ENCODE results near the gene SLC38A6.

Gene SLC38A6

DNA sequence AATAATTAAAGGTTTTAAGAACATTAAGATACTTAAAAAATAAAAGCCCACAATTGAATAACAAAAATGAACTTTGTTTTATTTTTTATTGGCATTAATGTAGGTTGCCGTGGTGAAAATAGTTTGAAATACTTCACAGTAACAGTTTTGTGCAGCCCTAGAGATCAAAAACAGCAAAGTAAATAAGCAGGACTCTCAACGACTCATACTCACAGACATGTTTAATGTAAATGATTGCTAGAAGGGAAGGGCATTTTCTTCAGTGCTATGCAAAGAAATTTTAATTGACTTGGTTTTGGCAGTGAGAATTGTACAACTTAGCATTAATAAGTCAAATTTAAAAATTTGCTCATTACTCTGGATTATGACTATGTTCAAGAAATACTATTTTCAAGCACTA, 16.1 kb upstream of the SLC38A6 start:
- Histone ChIP-seq H2AK5ac (ENCODE audit: low read depth, low read length) (no peak overlapping the region), H3K14ac (ENCODE audit: low read length) (no peak overlapping the region), H2BK5ac (ENCODE audit: low read length) (no peak overlapping the region), H4K8ac (ENCODE audit: low read depth, low read length) (no peak overlapping the region), H3K27ac (replicated peaks; ENCODE audit: low read length) (no peak overlapping the region), H3K23ac (ENCODE audit: low read depth, low read length, poor library complexity) (no peak overlapping the region), H2AFZ (ENCODE audit: low read length) (no peak overlapping the region), H2BK120ac (ENCODE audit: low read depth, low read length) (no peak overlapping the region), H3K79me1 (ENCODE audit: low read depth, low read length) (no peaks in the 10 kb centered on the region), H3K9ac (ENCODE audit: low read depth, low read length, poor library complexity) (no peak overlapping the region), H3K4me1 (ENCODE audit: control insufficient read depth in 2 of 2, insufficient read depth in 1 of 2, low read depth in 1 of 2, low read length in 2 of 2) (peaks cover 0 to 6% of the 10 kb centered on the region in 2 donors), H3K4me2 (ENCODE audit: insufficient read depth, low read length, poor library complexity, severe bottlenecking) (no peak overlapping the region), H2BK12ac (ENCODE audit: low read length) (no peak overlapping the region), H3K4me3 (ENCODE audit: low read length in 2 of 2) (no peak overlapping the region), H3K18ac (ENCODE audit: low read length) (no peak overlapping the region), H2BK15ac (ENCODE audit: low read length) (no peak overlapping the region), H3K9me3 (replicated peaks in 1 of 2; ENCODE audit: control insufficient read depth in 2 of 2, insufficient read depth in 1 of 2, low read depth in 1 of 2, low read length in 2 of 2) (no peaks in the 10 kb centered on the region), H3K4ac (ENCODE audit: low read length) (no peak overlapping the region), H4K91ac (ENCODE audit: low read depth, low read length, poor library complexity) (no peak overlapping the region), H3K36me3 (replicated peaks in 1 of 2; ENCODE audit: control insufficient read depth in 2 of 2, insufficient read depth in 2 of 2, low read length in 2 of 2) (peaks cover 0 to 3% of the 10 kb centered on the region in 2 donors), H3K27me3 (ENCODE audit: control insufficient read depth in 3 of 3, insufficient read depth in 3 of 3, low read depth in 1 of 3, low read length in 3 of 3) (no peaks in the 10 kb centered on the region)
- DNase-seq (ENCODE audit: low spot score): no peak
- no CpG with 5 or more reads among the region's 2 CpGs for WGBS, 2 donors (ENCODE audit: extremely low coverage in 2 of 2, insufficient read length in 2 of 2, insufficient replicate concordance in 1 of 2)

DNA sequence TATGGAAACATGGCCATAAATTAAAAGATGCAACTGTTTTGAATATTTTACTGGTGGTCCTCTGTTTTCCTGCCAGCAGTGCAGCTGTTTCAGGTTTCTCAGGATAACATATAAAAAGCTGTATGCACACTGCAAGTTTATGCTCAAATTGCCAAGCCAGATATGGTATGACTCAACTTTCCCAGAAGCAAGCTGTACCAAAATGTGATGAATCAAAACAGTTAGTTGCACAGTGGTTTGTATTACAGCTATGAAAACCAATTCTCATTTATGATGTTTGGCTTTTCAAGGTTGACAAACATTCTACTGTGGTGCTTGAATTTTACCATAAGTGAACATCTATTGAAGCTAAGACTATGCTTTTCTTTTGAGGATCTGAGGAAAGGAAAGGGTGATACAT, 15.6 kb upstream of the SLC38A6 start:
- no peak overlapping the region for H4K8ac ChIP-seq (ENCODE audit: low read depth, low read length)
- no peak overlapping the region for H2BK15ac ChIP-seq (ENCODE audit: low read length)
- H2AFZ ChIP-seq (ENCODE audit: low read length): no peak overlapping the region
- no peak overlapping the region for H3K23ac ChIP-seq (ENCODE audit: low read depth, low read length, poor library complexity)
- no peak overlapping the region for H4K91ac ChIP-seq (ENCODE audit: low read depth, low read length, poor library complexity)
- H3K9ac ChIP-seq (ENCODE audit: low read depth, low read length, poor library complexity): no peak overlapping the region
- no peak overlapping the region for H3K27ac ChIP-seq (replicated peaks; ENCODE audit: low read length)
- peaks cover 0 to 6% of the 10 kb centered on the region in 2 donors for H3K4me1 ChIP-seq (ENCODE audit: control insufficient read depth in 2 of 2, insufficient read depth in 1 of 2, low read depth in 1 of 2, low read length in 2 of 2)
- peaks cover 0 to 3% of the 10 kb centered on the region in 2 donors for H3K36me3 ChIP-seq (replicated peaks in 1 of 2; ENCODE audit: control insufficient read depth in 2 of 2, insufficient read depth in 2 of 2, low read length in 2 of 2)
- H3K4ac ChIP-seq (ENCODE audit: low read length): no peak overlapping the region
- no peak overlapping the region for H3K4me3 ChIP-seq (ENCODE audit: low read length in 2 of 2)
- H3K27me3 ChIP-seq (ENCODE audit: control insufficient read depth in 3 of 3, insufficient read depth in 3 of 3, low read depth in 1 of 3, low read length in 3 of 3): no peaks in the 10 kb centered on the region
- no peak overlapping the region for H2BK120ac ChIP-seq (ENCODE audit: low read depth, low read length)
- H3K9me3 ChIP-seq (replicated peaks in 1 of 2; ENCODE audit: control insufficient read depth in 2 of 2, insufficient read depth in 1 of 2, low read depth in 1 of 2, low read length in 2 of 2): no peaks in the 10 kb centered on the region
- H3K79me1 ChIP-seq (ENCODE audit: low read depth, low read length): no peaks in the 10 kb centered on the region
- no peak overlapping the region for H3K14ac ChIP-seq (ENCODE audit: low read length)
- H3K18ac ChIP-seq (ENCODE audit: low read length): no peak overlapping the region
- H2AK5ac ChIP-seq (ENCODE audit: low read depth, low read length): no peak overlapping the region
- no peak overlapping the region for H2BK12ac ChIP-seq (ENCODE audit: low read length)
- H2BK5ac ChIP-seq (ENCODE audit: low read length): no peak overlapping the region
- DNase-seq (ENCODE audit: low spot score): no peak
- H3K4me2 ChIP-seq (ENCODE audit: insufficient read depth, low read length, poor library complexity, severe bottlenecking): no peak overlapping the region

DNA sequence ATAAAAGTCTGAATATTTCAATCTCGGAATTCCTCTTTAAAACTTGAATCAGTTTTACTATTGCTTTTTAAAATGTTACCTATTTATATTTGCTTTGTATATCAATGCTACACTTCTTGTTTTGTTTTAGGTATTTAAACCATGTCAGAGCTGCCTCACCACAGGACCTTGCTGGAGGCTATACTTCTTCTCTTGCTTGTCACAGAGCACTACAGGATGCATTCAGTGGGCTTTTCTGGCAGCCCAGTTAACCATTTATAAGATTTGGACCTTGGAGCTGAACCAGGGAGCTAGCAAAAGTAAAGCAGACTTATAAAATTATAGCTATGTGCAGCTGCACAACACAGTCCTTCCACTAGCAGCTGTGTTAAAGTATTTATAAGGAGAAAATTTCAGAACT, 12.9 kb upstream of the SLC38A6 start:
- Histone ChIP-seq H2AFZ (ENCODE audit: low read length) (no peak overlapping the region), H3K4me3 (ENCODE audit: low read length in 2 of 2) (no peak overlapping the region), H4K8ac (ENCODE audit: low read depth, low read length) (no peak overlapping the region), H3K4ac (ENCODE audit: low read length) (no peak overlapping the region), H3K9ac (ENCODE audit: low read depth, low read length, poor library complexity) (no peak overlapping the region), H3K27me3 (ENCODE audit: control insufficient read depth in 3 of 3, insufficient read depth in 3 of 3, low read depth in 1 of 3, low read length in 3 of 3) (no peaks in the 10 kb centered on the region), H3K18ac (ENCODE audit: low read length) (no peak overlapping the region), H3K14ac (ENCODE audit: low read length) (no peak overlapping the region), H3K79me1 (ENCODE audit: low read depth, low read length) (no peaks in the 10 kb centered on the region), H2AK5ac (ENCODE audit: low read depth, low read length) (no peak overlapping the region), H2BK5ac (ENCODE audit: low read length) (no peak overlapping the region), H2BK120ac (ENCODE audit: low read depth, low read length) (no peak overlapping the region), H3K9me3 (replicated peaks in 1 of 2; ENCODE audit: control insufficient read depth in 2 of 2, insufficient read depth in 1 of 2, low read depth in 1 of 2, low read length in 2 of 2) (no peaks in the 10 kb centered on the region), H2BK15ac (ENCODE audit: low read length) (no peak overlapping the region), H3K23ac (ENCODE audit: low read depth, low read length, poor library complexity) (no peak overlapping the region), H4K91ac (ENCODE audit: low read depth, low read length, poor library complexity) (no peak overlapping the region), H3K27ac (replicated peaks; ENCODE audit: low read length) (no peak overlapping the region), H3K4me1 (ENCODE audit: control insufficient read depth in 2 of 2, insufficient read depth in 1 of 2, low read depth in 1 of 2, low read length in 2 of 2) (peaks cover 0 to 6% of the 10 kb centered on the region in 2 donors), H2BK12ac (ENCODE audit: low read length) (no peak overlapping the region), H3K36me3 (replicated peaks in 1 of 2; ENCODE audit: control insufficient read depth in 2 of 2, insufficient read depth in 2 of 2, low read length in 2 of 2) (peaks cover 0 to 17% of the 10 kb centered on the region in 2 donors), H3K4me2 (ENCODE audit: insufficient read depth, low read length, poor library complexity, severe bottlenecking) (no peak overlapping the region)
- no peak for DNase-seq (ENCODE audit: low spot score)
- WGBS, 2 donors (ENCODE audit: extremely low coverage in 2 of 2, insufficient read length in 2 of 2, insufficient replicate concordance in 1 of 2): no CpG with 5 or more reads among the region's 1 CpG

DNA sequence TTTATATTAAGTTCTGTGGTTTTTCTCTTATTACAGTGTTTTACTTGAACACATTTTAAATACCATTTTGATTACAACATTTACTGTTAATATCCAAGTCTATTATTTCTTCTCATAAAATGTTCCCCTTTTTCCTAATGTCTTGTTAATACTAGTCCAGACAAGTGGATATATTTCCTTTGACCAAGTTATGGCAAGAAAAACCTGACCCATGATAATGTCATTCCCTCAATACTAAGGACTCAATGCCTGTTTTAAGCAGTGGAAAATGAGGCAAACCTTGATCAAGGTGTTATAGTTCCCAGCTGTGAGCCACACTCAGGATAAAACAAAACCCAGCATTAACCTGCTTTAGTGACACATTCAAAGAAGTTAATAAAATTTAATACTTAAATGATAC, 12.4 kb upstream of the SLC38A6 start:
- Histone ChIP-seq H3K4me3 (ENCODE audit: low read length in 2 of 2) (no peak overlapping the region), H3K9me3 (replicated peaks in 1 of 2; ENCODE audit: control insufficient read depth in 2 of 2, insufficient read depth in 1 of 2, low read depth in 1 of 2, low read length in 2 of 2) (no peaks in the 10 kb centered on the region), H3K14ac (ENCODE audit: low read length) (no peak overlapping the region), H3K4me1 (ENCODE audit: control insufficient read depth in 2 of 2, insufficient read depth in 1 of 2, low read depth in 1 of 2, low read length in 2 of 2) (peaks cover 0 to 6% of the 10 kb centered on the region in 2 donors), H2BK5ac (ENCODE audit: low read length) (no peak overlapping the region), H2AFZ (ENCODE audit: low read length) (no peak overlapping the region), H2BK15ac (ENCODE audit: low read length) (no peak overlapping the region), H3K27ac (replicated peaks; ENCODE audit: low read length) (no peak overlapping the region), H3K4ac (ENCODE audit: low read length) (no peak overlapping the region), H3K79me1 (ENCODE audit: low read depth, low read length) (no peaks in the 10 kb centered on the region), H2AK5ac (ENCODE audit: low read depth, low read length) (no peak overlapping the region), H4K8ac (ENCODE audit: low read depth, low read length) (no peak overlapping the region), H2BK120ac (ENCODE audit: low read depth, low read length) (no peak overlapping the region), H3K27me3 (ENCODE audit: control insufficient read depth in 3 of 3, insufficient read depth in 3 of 3, low read depth in 1 of 3, low read length in 3 of 3) (no peaks in the 10 kb centered on the region), H4K91ac (ENCODE audit: low read depth, low read length, poor library complexity) (no peak overlapping the region), H3K9ac (ENCODE audit: low read depth, low read length, poor library complexity) (no peak overlapping the region), H3K4me2 (ENCODE audit: insufficient read depth, low read length, poor library complexity, severe bottlenecking) (no peak overlapping the region), H3K23ac (ENCODE audit: low read depth, low read length, poor library complexity) (no peak overlapping the region), H3K36me3 (replicated peaks in 1 of 2; ENCODE audit: control insufficient read depth in 2 of 2, insufficient read depth in 2 of 2, low read length in 2 of 2) (peaks cover 0 to 22% of the 10 kb centered on the region in 2 donors), H3K18ac (ENCODE audit: low read length) (no peak overlapping the region), H2BK12ac (ENCODE audit: low read length) (no peak overlapping the region)
- no peak for DNase-seq (ENCODE audit: low spot score)
